Measurements from ENCODE around the gene PDE5A.

DNA sequence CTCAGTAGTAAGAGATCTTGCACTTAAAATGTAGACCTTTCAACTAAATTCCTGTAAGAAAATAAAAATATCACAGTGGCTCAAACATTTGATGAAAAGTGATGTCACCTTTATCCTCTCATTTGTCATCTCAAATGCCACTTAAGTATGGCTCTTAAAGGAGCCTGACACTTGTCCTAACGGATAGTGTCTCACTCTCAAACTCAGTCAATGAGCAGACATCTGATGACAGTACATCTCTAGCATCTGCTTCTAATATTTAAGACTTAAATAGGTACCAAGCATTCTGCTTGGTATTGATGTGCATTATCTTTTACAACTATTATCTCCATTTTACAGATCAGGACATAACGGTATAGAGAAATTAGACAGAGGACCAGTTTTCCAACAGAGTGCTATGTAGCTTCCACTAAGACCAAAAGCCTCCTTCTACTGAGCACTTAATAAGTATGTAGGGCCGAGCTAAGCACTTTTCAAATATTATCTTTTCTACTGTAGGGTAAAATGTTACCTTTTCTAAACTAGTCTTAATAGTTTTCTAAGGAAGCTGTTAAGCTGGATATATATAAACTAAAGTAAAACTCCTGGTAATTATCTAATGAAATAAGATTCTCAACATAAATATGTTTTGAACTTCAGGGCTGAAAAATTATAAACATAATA is 110.2 kb downstream of the PDE5A start:
- TF ChIP-seq POLR2A (IDR thresholded peaks at IDR 0.05), result no peak
- TF ChIP-seq, protein P1, sequence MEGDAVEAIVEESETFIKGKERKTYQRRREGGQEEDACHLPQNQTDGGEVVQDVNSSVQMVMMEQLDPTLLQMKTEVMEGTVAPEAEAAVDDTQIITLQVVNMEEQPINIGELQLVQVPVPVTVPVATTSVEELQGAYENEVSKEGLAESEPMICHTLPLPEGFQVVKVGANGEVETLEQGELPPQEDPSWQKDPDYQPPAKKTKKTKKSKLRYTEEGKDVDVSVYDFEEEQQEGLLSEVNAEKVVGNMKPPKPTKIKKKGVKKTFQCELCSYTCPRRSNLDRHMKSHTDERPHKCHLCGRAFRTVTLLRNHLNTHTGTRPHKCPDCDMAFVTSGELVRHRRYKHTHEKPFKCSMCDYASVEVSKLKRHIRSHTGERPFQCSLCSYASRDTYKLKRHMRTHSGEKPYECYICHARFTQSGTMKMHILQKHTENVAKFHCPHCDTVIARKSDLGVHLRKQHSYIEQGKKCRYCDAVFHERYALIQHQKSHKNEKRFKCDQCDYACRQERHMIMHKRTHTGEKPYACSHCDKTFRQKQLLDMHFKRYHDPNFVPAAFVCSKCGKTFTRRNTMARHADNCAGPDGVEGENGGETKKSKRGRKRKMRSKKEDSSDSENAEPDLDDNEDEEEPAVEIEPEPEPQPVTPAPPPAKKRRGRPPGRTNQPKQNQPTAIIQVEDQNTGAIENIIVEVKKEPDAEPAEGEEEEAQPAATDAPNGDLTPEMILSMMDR (IDR thresholded peaks at IDR 0.05), result no peak

All from lower leg skin (tissue), 3 donors.